Bronchial epithelial cell (primary cell): Measurements from ENCODE around the gene CETN1. TPM values are rescaled to one million over a fixed set of nuclear protein-coding genes. Genes with fewer than 3 reads are reported as not detected.

ENCODE experiments used
- DNase-seq: peaks from one replicate; pipeline ENCODE4 v3.0.0-alpha.2; 2010; ENCODE audit warnings: low read depth
- FAIRE-seq: peaks from 2 replicates; lab custom pipeline; 2011; peaks lifted over from hg19 to GRCh38; lab: Jason Lieb, UNC
- H3K27me3 ChIP-seq: 2 replicates; pipeline ENCODE4 v1.5.1; 2011; ENCODE audit warnings: low read length; ENCODE audit not compliant: control insufficient read depth, insufficient read depth
- H3K36me3 ChIP-seq: 2 replicates; pipeline ENCODE4 v1.5.1; 2011; ENCODE audit warnings: low read length; ENCODE audit not compliant: control insufficient read depth, insufficient read depth
- H3K4me3 ChIP-seq: 2 replicates; pipeline ENCODE4 v1.5.1; 2011; ENCODE audit warnings: mild to moderate bottlenecking, low read depth, low read length, control low read depth
- CTCF ChIP-seq: IDR thresholded peaks from 2 replicates; pipeline ENCODE4 v1.5.1; 2011; ENCODE audit warnings: mild to moderate bottlenecking, moderate library complexity, low read length, control low read depth, inconsistent platforms; ENCODE audit not compliant: insufficient read depth, severe bottlenecking
- total RNA-seq: library from RNA; depleted of rRNA; stranded (reverse); fragments of >200 nt; gene quantifications from 2 replicates; pipeline ENCODE4 v1.2.1, GENCODE V29; 2014

Gene CETN1
- total RNA-seq, 1 donor from 2014 or later: not detected

GRCh38 chr18:579238-579637 is 942 bp upstream of the CETN1 start:
- H3K36me3 ChIP-seq: no peaks in the 10 kb centered on the region
- no peaks in the 10 kb centered on the region for H3K27me3 ChIP-seq
- FAIRE-seq (no peak), DNase-seq (no peak)
- no peak overlapping the region for H3K4me3 ChIP-seq
- no peak for TF ChIP-seq CTCF

GRCh38 chr18:581096-581495 is 916 bp downstream of the CETN1 start:
- DNase-seq (no peak), FAIRE-seq (no peak)
- no peak overlapping the region for H3K4me3 ChIP-seq
- H3K27me3 ChIP-seq: no peaks in the 10 kb centered on the region
- H3K36me3 ChIP-seq: no peaks in the 10 kb centered on the region
- TF ChIP-seq CTCF: no peak

GRCh38 chr18:582465-582864 is 2.3 kb downstream of the CETN1 start:
- H3K36me3 ChIP-seq: no peaks in the 10 kb centered on the region
- no peak for DNase-seq
- no peak for TF ChIP-seq CTCF
- no peak for FAIRE-seq
- H3K4me3 ChIP-seq: no peak overlapping the region
- no peaks in the 10 kb centered on the region for H3K27me3 ChIP-seq

GRCh38 chr18:595068-595467 is 14.9 kb downstream of the CETN1 start:
- Histone ChIP-seq H3K27me3 (no peaks in the 10 kb centered on the region), H3K36me3 (no peaks in the 10 kb centered on the region), H3K4me3 (no peak overlapping the region)
- FAIRE-seq (no peak), DNase-seq (no peak)
- TF ChIP-seq CTCF: no peak

- H3K27me3 ChIP-seq: no peaks in the 10 kb centered on the region
- no peaks in the 10 kb centered on the region for H3K36me3 ChIP-seq
- no peak for FAIRE-seq
- no peak for TF ChIP-seq CTCF
- no peak overlapping the region for H3K4me3 ChIP-seq
- no peak for DNase-seq
Measured at GRCh38 chr18:595571-595970, 15.4 kb downstream of the CETN1 start.

- FAIRE-seq (no peak), DNase-seq (peak; percentile 53)
- TF ChIP-seq CTCF: no peak
- H3K4me3 ChIP-seq: peak overlapping the region; percentile 12
- H3K36me3 ChIP-seq: no peaks in the 10 kb centered on the region
- no peaks in the 10 kb centered on the region for H3K27me3 ChIP-seq
Measured at GRCh38 chr18:596288-596881, 16.2 kb downstream of the CETN1 start.
